ENCODE results near the gene SACS. TPM values are rescaled to one million over a fixed set of nuclear protein-coding genes. Genes with fewer than 3 reads are reported as not detected.

Gene SACS
- total and polyA plus RNA-seq, 2 of the 4 experiments (the other 2 are of a cell fraction), result 14.7 to 121 TPM

DNA sequence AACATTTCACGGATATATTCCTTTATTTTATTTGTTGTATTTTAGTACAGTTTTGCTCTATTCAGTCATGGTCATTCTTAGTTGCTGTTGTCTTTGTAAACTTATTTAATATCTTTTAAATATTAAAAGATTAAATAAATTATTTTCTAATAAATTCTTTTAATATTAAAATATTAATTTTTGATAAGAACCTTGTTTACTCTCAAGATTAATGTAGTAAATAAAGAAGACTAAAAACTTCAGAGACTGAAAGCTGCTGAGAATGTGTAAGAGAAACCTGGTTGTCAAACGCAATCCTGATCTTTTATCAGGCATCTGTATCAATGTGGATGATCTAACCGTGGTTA lies 34.4 kb upstream of the SACS start:
- Histone ChIP-seq H3K4me3 (ENCODE audit: insufficient read depth, low read depth, low read length) (no peak overlapping the region), H2BK20ac (ENCODE audit: low read depth, low read length) (peak overlapping the region; percentile 96), H2AK9ac (replicated peaks; ENCODE audit: low read depth, low read length, poor library complexity) (no peak overlapping the region), H3K18ac (ENCODE audit: low read depth, low read length) (peak overlapping the region; percentile 88; the same call in 1 of the 2 replicates), H3K9ac (ENCODE audit: low read depth, low read length) (no peak overlapping the region), H3K23ac (ENCODE audit: low read depth, low read length) (no peak overlapping the region), H3K56ac (ENCODE audit: extremely low read depth, insufficient read depth, low read length) (peak overlapping the region; percentile 68; the same call in 1 of the 2 replicates), H3K9me3 (ENCODE audit: control insufficient read depth, insufficient read depth, low read length) (no peaks in the 10 kb centered on the region), H3K27ac (ENCODE audit: insufficient read depth, low read length) (peak overlapping the region; percentile 72; the same call in 1 of the 2 replicates), H4K5ac (ENCODE audit: low read depth, low read length) (peak overlapping the region; percentile 90), H3K4me2 (ENCODE audit: low read depth, low read length) (no peak overlapping the region), H2BK5ac (ENCODE audit: low read depth, low read length, poor library complexity, severe bottlenecking) (peak overlapping the region; percentile 82), H3K27me3 (ENCODE audit: control insufficient read depth, insufficient read depth, low read length) (no peaks in the 10 kb centered on the region), H3K4me1 (ENCODE audit: control insufficient read depth, insufficient read depth, low read length) (peaks cover 15% of the 10 kb centered on the region), H3K36me3 (ENCODE audit: control insufficient read depth, insufficient read depth, low read length) (no peaks in the 10 kb centered on the region), H4K91ac (ENCODE audit: insufficient read depth, low read depth, low read length) (peak overlapping the region; percentile 97), H3K9me1 (ENCODE audit: insufficient read depth, low read length) (peaks cover 7% of the 10 kb centered on the region), H4K8ac (ENCODE audit: low read depth in 2 of 2, low read length in 2 of 2) (peak overlapping the region; percentile 87 to 97), H2BK120ac (ENCODE audit: low read depth, low read length) (peak overlapping the region; percentile 96), H3K4ac (ENCODE audit: low read depth, low read length) (peak overlapping the region; percentile 82; the same call in 1 of the 2 replicates), H3K79me1 (ENCODE audit: low read depth in 1 of 2, low read length in 2 of 2) (peaks cover 3 to 8% of the 10 kb centered on the region in 2 experiments; a peak in 2 of 4 replicates), H2AK5ac (ENCODE audit: low read depth, low read length) (no peak overlapping the region; the same call in 1 of the 2 replicates), H2AFZ (replicated peaks; ENCODE audit: low read length, poor library complexity) (no peak overlapping the region), H3K14ac (replicated peaks; ENCODE audit: low read depth, low read length) (peak overlapping the region; percentile 86; the same call in 1 of the 2 replicates), H2BK15ac (ENCODE audit: low read depth, low read length) (peak overlapping the region; percentile 99; the same call in 1 of the 3 replicates), H4K20me1 (ENCODE audit: insufficient read depth, low read length) (no peaks in the 10 kb centered on the region)
- POLR2A ChIA-PET (ENCODE audit: unreplicated experiment), result no interaction called here
- no CpG with 5 or more reads among the region's 3 CpGs for WGBS, 2 experiments (ENCODE audit: extremely low coverage in 2 of 2, insufficient read length in 1 of 2)
- CTCF ChIA-PET, result interaction anchor here (1.0 to 1.3 kb wide), 2 partner anchors 141 to 403 kb away, joined by 5 read pairs; no protein-coding TSS in a partner anchor
- ATAC-seq (ENCODE audit: low read depth) (no peak), DNase-seq (no peak)
- in situ Hi-C loops (cut with MboI; ENCODE audit: low sequenced_read_pairs), result loop anchor here (5.0 kb wide), 2 partner anchors 109 to 399 kb away; no protein-coding TSS in a partner anchor
- dilution Hi-C loops (cut with HindIII; ENCODE audit: low sequenced_read_pairs, unreplicated experiment), result no loop called here
- TF ChIP-seq POLR2A (IDR thresholded peaks at IDR 0.05; ENCODE audit: low read depth, low read length) (no peak), RFX5 (IDR thresholded peaks at IDR 0.05; ENCODE audit: low read depth, low read length) (no peak), FOS (IDR thresholded peaks at IDR 0.05; ENCODE audit: low read depth, low read length) (no peak), CEBPB (IDR thresholded peaks at IDR 0.05; ENCODE audit: low read depth, low read length) (no peak), SMC3 (IDR thresholded peaks at IDR 0.05; ENCODE audit: low read depth, low read length) (no peak), CHD1 (IDR thresholded peaks at IDR 0.05; ENCODE audit: low read depth, low read length) (no peak), RAD21 (IDR thresholded peaks at IDR 0.05; ENCODE audit: low read length) (no peak), NFE2L2 (IDR thresholded peaks at IDR 0.05; ENCODE audit: low read depth, low read length) (no peak), BHLHE40 (IDR thresholded peaks at IDR 0.05; ENCODE audit: low read depth, low read length) (no peak)
- TF ChIP-seq, protein P1, sequence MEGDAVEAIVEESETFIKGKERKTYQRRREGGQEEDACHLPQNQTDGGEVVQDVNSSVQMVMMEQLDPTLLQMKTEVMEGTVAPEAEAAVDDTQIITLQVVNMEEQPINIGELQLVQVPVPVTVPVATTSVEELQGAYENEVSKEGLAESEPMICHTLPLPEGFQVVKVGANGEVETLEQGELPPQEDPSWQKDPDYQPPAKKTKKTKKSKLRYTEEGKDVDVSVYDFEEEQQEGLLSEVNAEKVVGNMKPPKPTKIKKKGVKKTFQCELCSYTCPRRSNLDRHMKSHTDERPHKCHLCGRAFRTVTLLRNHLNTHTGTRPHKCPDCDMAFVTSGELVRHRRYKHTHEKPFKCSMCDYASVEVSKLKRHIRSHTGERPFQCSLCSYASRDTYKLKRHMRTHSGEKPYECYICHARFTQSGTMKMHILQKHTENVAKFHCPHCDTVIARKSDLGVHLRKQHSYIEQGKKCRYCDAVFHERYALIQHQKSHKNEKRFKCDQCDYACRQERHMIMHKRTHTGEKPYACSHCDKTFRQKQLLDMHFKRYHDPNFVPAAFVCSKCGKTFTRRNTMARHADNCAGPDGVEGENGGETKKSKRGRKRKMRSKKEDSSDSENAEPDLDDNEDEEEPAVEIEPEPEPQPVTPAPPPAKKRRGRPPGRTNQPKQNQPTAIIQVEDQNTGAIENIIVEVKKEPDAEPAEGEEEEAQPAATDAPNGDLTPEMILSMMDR (conservative IDR thresholded peaks at IDR 0.05; ENCODE audit: low read depth, low read length), result no peak
- TF ChIP-seq, protein P2, sequence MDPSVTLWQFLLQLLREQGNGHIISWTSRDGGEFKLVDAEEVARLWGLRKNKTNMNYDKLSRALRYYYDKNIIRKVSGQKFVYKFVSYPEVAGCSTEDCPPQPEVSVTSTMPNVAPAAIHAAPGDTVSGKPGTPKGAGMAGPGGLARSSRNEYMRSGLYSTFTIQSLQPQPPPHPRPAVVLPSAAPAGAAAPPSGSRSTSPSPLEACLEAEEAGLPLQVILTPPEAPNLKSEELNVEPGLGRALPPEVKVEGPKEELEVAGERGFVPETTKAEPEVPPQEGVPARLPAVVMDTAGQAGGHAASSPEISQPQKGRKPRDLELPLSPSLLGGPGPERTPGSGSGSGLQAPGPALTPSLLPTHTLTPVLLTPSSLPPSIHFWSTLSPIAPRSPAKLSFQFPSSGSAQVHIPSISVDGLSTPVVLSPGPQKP (IDR thresholded peaks at IDR 0.05; ENCODE audit: borderline replicate concordance, low read depth, low read length), result no peak
- TF ChIP-seq, protein P3, sequence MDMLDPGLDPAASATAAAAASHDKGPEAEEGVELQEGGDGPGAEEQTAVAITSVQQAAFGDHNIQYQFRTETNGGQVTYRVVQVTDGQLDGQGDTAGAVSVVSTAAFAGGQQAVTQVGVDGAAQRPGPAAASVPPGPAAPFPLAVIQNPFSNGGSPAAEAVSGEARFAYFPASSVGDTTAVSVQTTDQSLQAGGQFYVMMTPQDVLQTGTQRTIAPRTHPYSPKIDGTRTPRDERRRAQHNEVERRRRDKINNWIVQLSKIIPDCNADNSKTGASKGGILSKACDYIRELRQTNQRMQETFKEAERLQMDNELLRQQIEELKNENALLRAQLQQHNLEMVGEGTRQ (IDR thresholded peaks at IDR 0.05; ENCODE audit: low read depth, low read length), result no peak
- intact Hi-C loops (cut with micrococcal nuclease), result loop anchor here (1.0 to 5.0 kb wide), 6 partner anchors 34 to 431 kb away; partner anchors contain the start of gene TNFRSF19
- BruUV-seq (replicated peaks), result no TSS peak

Data from IMR-90 (cell line).